Rectal smooth muscle tissue (tissue), 1 donor: ENCODE measurements around the gene RPRD2.

Source experiments
- H3K27ac ChIP-seq: one replicate; pipeline ENCODE4 v1.7.0; 2013; ENCODE audit warnings: low read depth, low read length, inconsistent platforms
- H3K27me3 ChIP-seq: one replicate; pipeline ENCODE4 v1.7.0; 2013; ENCODE audit warnings: low read length; ENCODE audit not compliant: control insufficient read depth, insufficient read depth
- H3K36me3 ChIP-seq: one replicate; pipeline ENCODE4 v1.7.0; 2013; ENCODE audit warnings: low read length; ENCODE audit not compliant: control insufficient read depth, insufficient read depth
- H3K4me1 ChIP-seq: one replicate; pipeline ENCODE4 v1.7.0; 2013; ENCODE audit warnings: low read length; ENCODE audit not compliant: control insufficient read depth, insufficient read depth
- H3K4me3 ChIP-seq: one replicate; pipeline ENCODE4 v1.7.0; 2013; ENCODE audit warnings: low read length
- H3K9ac ChIP-seq: one replicate; pipeline ENCODE4 v1.7.0; 2013; ENCODE audit warnings: low read length

Gene RPRD2

DNA sequence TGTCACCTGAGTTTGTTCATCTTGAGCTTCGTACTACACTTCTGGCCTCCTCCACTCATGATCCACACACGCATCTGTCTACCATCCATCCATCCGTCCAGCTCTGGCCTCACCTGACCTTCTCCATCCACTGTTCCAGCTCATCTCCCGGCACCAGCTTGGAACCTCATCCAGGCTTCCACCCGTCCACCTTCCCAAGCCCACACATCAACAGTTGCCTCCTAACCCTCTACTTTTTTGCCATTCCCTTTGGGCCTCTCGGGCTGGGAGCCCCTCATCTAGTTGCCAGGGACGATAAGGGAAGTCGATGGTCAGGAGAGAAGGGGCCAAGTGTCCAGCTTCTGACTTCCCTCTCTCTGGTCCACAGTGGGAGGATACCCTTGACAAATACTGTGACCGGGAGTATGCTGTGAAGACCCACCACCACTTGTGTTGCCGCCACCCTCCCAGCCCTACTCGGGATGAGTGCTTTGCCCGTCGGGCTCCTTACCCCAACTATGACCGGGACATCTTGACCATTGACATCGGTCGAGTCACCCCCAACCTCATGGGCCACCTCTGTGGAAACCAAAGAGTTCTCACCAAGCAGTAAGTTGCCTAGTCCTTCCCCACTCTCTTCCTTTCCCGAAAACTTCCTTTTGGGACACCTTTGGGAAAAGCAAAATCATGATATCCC is 148.2 kb downstream of the RPRD2 start:
- Histone ChIP-seq H3K27ac (no peak overlapping the region), H3K9ac (no peak overlapping the region), H3K27me3 (no peaks in the 10 kb centered on the region), H3K4me3 (no peak overlapping the region), H3K4me1 (peaks cover 6% of the 10 kb centered on the region), H3K36me3 (no peaks in the 10 kb centered on the region)

DNA sequence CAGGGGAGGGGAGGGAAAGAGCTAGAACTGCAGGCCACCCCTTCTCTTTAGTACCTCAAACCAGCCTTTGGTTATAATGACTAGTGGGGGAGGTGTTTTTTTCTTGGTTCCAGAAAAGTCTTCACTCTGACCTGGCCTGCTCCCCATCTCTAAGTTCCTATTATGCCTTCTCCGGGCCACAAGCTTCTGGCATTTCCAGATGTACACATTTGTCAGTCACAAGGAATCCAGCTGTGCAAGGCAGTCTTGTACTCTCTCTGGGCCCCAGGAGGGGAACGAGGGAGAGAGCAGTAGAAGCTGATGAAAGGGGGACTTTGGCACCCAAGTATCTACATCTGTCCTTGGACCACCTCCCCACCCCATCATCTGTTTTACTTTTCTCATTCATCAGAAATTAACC is 148.9 kb downstream of the RPRD2 start:
- Histone ChIP-seq H3K27me3 (no peaks in the 10 kb centered on the region), H3K9ac (no peak overlapping the region), H3K36me3 (no peaks in the 10 kb centered on the region), H3K27ac (no peak overlapping the region), H3K4me3 (no peak overlapping the region), H3K4me1 (peaks cover 6% of the 10 kb centered on the region)

DNA sequence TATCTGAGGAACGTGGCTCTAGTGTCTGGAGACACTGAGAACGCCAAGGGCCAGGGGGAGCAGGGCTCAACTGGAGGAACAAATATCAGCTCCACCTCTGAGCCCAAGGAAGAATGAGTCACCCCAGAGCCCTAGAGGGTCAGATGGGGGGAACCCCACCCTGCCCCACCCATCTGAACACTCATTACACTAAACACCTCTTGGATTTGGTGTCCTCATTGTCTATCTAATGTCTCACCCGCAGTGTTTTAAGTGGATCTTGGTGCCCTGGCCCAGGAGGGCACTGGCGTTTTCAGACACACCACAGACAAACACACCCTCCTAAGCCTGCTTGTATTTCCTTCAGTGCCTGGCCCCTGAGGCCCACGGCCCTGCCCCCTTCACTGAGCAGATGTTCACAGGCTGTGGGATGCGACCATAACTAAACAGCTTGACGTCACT is 149.4 kb downstream of the RPRD2 start:
- Histone ChIP-seq H3K9ac (no peak overlapping the region), H3K36me3 (no peaks in the 10 kb centered on the region), H3K4me3 (no peak overlapping the region), H3K4me1 (peaks cover 6% of the 10 kb centered on the region), H3K27ac (no peak overlapping the region), H3K27me3 (no peaks in the 10 kb centered on the region)

DNA sequence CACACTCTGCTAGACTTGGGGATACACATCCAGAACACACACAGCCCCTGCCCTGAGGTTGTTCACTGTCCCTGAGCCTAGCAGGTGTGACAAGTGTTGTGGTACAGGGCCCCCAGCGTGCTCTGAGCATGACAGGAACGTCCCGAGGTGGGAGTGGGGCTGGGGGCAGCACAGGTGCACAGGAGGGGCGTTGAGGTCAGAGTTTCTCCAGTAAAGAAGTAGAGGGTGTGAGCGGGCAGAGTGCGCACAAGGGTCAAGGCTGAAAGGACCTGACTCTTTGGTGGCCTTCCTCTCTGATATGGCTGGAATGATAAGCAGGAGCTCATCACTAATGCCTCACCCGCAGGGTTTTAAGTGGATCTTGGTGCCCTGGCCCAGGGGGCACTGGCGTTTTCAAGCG is 150.3 kb downstream of the RPRD2 start:
- no peaks in the 10 kb centered on the region for H3K27me3 ChIP-seq
- H3K36me3 ChIP-seq = no peaks in the 10 kb centered on the region
- H3K9ac ChIP-seq = no peak overlapping the region
- no peak overlapping the region for H3K4me3 ChIP-seq
- H3K4me1 ChIP-seq = peaks cover 6% of the 10 kb centered on the region
- H3K27ac ChIP-seq = no peak overlapping the region

DNA sequence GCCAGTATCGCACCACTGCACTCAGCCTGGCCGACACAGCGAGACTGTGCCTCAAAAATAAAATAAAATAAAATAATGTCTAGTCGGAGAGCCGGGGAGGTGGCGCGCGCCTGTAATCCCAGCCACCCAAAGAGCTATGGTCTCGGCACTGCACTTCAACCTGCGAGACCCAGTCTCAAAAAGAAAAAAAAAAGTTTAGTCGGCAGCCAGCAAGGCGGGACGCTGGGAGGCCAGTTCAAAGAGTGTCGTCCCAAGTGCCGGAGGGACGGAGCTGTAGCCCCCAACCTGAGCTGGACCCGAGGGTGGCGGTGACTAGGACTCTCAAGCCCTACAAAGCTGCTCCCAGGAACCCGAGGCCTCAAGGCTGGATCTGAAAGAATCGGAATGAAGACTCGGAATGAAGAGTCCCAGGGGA is 151.0 kb downstream of the RPRD2 start:
- Histone ChIP-seq H3K36me3 (no peaks in the 10 kb centered on the region), H3K9ac (peak overlapping the region; percentile 45), H3K4me1 (peaks cover 6% of the 10 kb centered on the region), H3K4me3 (peak overlapping the region; percentile 92), H3K27me3 (no peaks in the 10 kb centered on the region), H3K27ac (peak overlapping the region; percentile 80)

DNA sequence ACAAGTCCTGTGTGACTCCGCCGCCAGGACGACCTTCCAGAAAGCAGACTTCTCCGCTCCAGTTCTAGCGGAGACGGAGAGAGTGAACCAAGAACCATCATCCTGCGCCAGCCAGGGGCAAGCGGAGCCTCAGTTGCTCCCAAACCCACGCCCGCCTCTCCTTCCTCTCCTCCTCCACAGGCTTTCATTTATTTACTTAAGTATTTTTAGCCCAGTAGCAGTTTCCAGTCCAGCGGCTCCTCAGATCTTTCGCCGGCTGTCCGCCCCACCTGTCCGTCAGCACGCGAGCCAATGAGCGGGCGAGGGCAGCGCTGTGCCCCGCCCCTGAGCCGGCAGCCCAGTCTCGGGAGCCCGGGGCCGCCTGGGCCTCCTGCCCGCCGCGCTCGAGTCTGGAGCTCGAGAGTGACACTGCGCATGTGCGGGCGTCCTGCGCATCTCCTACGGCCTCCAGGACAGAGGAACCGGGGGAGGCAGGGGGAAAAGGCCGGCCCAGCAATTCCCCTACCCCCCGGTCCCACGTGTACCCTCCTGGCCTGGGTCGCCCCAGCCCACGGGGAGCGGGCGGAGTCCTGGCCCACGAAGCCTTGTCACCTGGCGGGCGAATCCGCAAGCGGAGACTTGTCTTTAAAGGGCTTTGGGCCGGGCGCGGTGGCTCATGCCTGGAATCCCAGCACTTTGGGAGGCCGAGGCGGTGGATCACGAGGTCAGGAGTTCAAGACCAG is 151.5 kb downstream of the RPRD2 start, which contains the start of gene FALEC:
TSS of gene FALEC (plus strand) at position 425 of the 722 bp plus-strand sequence.
- Histone ChIP-seq H3K36me3 (no peaks in the 10 kb centered on the region), H3K4me3 (peak within 1 kb of the TSS; percentile 92), H3K4me1 (peaks cover 6% of the 10 kb centered on the region), H3K9ac (peak within 1 kb of the TSS; percentile 49), H3K27ac (peak within 1 kb of the TSS; percentile 80), H3K27me3 (no peaks in the 10 kb centered on the region)

DNA sequence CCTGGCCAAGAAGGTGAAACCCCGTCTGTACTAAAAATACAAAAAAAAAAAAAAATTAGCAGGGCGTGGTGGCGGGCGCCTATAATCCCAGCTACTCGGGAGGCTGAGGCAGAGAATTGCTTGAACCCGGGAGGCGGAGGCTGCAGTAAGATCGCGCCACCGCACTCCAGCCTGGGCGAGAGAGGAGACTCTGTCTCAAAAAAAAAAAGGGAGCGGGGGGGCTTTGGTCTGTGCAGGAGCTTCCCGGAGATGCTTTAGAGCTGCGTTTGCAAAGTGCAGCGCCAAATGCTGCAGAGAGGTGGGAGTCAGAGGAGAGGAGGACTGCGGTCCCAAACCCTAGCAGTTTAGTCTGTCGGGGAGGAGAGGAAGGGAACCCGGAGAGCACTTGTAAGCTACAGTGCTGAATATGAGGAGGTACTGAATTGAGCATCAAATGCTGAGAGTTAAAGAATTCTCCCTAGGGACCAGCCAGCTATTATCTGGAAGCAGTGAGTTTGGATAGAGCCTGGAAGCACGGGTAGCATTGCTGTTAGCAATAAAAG is 152.2 kb downstream of the RPRD2 start:
- H3K36me3 ChIP-seq = no peaks in the 10 kb centered on the region
- peak overlapping the region; percentile 80 for H3K27ac ChIP-seq
- peaks cover 6% of the 10 kb centered on the region for H3K4me1 ChIP-seq
- H3K4me3 ChIP-seq = peak overlapping the region; percentile 74
- no peaks in the 10 kb centered on the region for H3K27me3 ChIP-seq
- H3K9ac ChIP-seq = no peak overlapping the region

DNA sequence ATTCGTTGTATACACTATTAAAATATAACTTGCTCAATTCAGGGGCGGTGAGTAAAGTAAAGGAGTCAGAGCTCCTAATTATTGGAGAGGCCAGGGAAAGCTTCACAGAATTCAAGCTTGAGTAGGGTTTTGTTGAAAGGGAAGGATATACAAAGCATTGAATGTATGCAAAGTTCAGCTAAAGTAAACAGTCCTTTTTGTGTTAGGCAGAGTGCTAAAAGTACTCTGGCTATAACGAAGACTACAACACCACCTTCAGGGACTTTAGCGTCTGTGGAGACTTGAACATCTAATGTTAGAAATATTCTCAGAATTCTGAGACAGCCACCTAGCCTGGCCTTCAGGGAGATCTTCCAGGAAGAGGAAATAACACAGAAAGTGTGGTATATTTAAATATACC is 152.7 kb downstream of the RPRD2 start:
- Histone ChIP-seq H3K36me3 (no peaks in the 10 kb centered on the region), H3K4me1 (peaks cover 6% of the 10 kb centered on the region), H3K4me3 (peak overlapping the region; percentile 74), H3K9ac (no peak overlapping the region), H3K27me3 (no peaks in the 10 kb centered on the region), H3K27ac (peak overlapping the region; percentile 80)

DNA sequence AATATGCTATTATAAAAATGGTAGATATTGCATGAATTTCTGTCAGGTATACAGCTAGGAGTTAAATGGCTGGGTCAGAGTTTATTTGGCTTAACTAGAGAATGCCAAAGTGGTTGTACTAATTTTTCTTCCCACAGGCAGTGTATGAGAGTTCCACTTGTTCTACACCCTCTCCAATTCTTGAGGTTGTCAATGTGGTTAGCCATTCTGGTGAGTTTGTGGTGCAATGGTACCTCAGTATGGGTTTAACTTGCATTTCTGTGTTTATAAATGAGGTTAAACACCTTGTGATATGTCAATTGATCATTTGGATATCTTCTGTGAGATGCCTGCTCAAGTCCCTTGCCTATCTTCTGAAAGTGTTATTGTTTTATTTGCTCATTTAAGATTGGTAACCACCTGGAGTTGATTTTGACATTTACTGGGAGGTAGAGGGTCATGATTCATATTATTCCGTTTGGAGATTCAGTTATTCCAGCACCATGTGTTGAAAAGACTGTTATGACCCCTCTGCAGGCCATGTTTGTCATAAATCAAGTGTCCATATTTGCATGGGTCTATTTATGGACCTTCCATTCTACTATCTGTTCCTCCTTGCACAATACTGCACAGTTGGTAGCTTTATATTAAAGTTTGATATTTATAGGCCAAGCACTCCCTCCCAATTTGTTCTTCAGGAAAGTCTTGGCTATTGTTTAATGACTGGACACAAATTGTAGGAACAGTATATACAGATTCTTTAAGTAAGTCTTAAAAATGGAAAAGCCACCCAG is 157.4 kb downstream of the RPRD2 start:
- Histone ChIP-seq H3K4me3 (no peak overlapping the region), H3K9ac (no peak overlapping the region), H3K36me3 (no peaks in the 10 kb centered on the region), H3K4me1 (peaks cover 3% of the 10 kb centered on the region), H3K27me3 (no peaks in the 10 kb centered on the region), H3K27ac (no peak overlapping the region)

DNA sequence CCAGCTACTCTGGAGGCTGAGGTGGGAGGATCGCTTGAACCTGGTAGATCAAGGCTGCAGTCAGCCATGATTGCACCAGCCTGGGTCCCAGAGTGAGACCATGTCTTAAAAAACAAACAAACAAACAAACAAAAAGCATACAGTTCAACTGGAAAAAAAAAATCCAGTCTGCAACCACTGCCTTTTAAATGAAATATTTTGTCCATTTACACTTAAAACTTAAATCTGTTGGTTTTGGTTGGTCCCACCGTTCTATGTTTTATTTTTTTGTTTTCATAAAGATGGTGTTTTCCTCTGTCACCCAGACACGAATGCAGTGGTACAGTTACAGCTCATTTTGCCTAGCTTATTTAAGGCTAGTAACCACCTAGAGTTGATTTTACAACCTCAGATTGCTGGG is 161.4 kb downstream of the RPRD2 start:
- Histone ChIP-seq H3K4me3 (no peak overlapping the region), H3K27me3 (no peaks in the 10 kb centered on the region), H3K4me1 (no peaks in the 10 kb centered on the region), H3K27ac (no peak overlapping the region), H3K9ac (no peak overlapping the region), H3K36me3 (no peaks in the 10 kb centered on the region)
